NT2/D1 (cell line): ENCODE data around the gene C4orf50.

Experiments used
- DNase-seq: peaks from one replicate; pipeline ENCODE4 v3.0.0-alpha.2; 2011; ENCODE audit warnings: low read depth, low spot score
- H3K27me3 ChIP-seq: 2 replicates; pipeline ENCODE4 v1.6.0; 2011; ENCODE audit warnings: mild to moderate bottlenecking; ENCODE audit not compliant: insufficient read length, insufficient read depth
- H3K36me3 ChIP-seq: 2 replicates; pipeline ENCODE4 v1.6.1; 2011; ENCODE audit warnings: mild to moderate bottlenecking, low read length, mixed read lengths; ENCODE audit not compliant: insufficient read depth, insufficient read length
- H3K4me1 ChIP-seq: 2 replicates; pipeline ENCODE4 v1.5.1; 2011; ENCODE audit not compliant: insufficient read depth, insufficient read length
- H3K4me3 ChIP-seq: 2 replicates; pipeline ENCODE4 v1.5.1; 2011; ENCODE audit warnings: low read depth; ENCODE audit not compliant: insufficient read length
- H3K9ac ChIP-seq: 2 replicates; pipeline ENCODE4 v1.6.0; 2011; ENCODE audit warnings: low read depth; ENCODE audit not compliant: insufficient read length
- H3K9me3 ChIP-seq: 2 replicates; pipeline ENCODE4 v1.5.1; 2011; ENCODE audit warnings: mild to moderate bottlenecking, low read length; ENCODE audit not compliant: insufficient read depth
- SUZ12 ChIP-seq: IDR thresholded peaks from 2 replicates; pipeline ENCODE4 v1.6.1; 2011; ENCODE audit not compliant: insufficient read length, insufficient read depth; ENCODE audit errors: extremely low read depth
- YY1 ChIP-seq: IDR thresholded peaks from 2 replicates; pipeline ENCODE4 v1.6.1; 2011; ENCODE audit not compliant: insufficient read length, insufficient read depth
- ZNF274 ChIP-seq: IDR thresholded peaks from 2 replicates; pipeline ENCODE4 v1.6.1; 2011; ENCODE audit warnings: mild to moderate bottlenecking, low read depth, low read length

The C4orf50 gene

GRCh38 chr4:5992171-5992827 lies 25.9 kb downstream of the C4orf50 start:
- Histone ChIP-seq H3K9me3 (no peaks in the 10 kb centered on the region), H3K27me3 (peaks cover 12% of the 10 kb centered on the region), H3K9ac (no peak overlapping the region), H3K36me3 (no peaks in the 10 kb centered on the region), H3K4me1 (peaks cover 7% of the 10 kb centered on the region), H3K4me3 (no peak overlapping the region)
- TF ChIP-seq YY1 (no peak), SUZ12 (no peak), ZNF274 (no peak; the same call in 1 of the 2 replicates)
- DNase-seq, result no peak

- Histone ChIP-seq H3K4me1 (peaks cover 5% of the 10 kb centered on the region), H3K4me3 (no peak overlapping the region), H3K9ac (no peak overlapping the region), H3K36me3 (no peaks in the 10 kb centered on the region), H3K9me3 (no peaks in the 10 kb centered on the region), H3K27me3 (peaks cover 12% of the 10 kb centered on the region)
- TF ChIP-seq SUZ12, result no peak
- no peak for TF ChIP-seq ZNF274
- TF ChIP-seq YY1, result no peak
- no peak for DNase-seq
Measured at GRCh38 chr4:5991405-5991804, 26.8 kb downstream of the C4orf50 start.

GRCh38 chr4:5990446-5991160 lies 27.6 kb downstream of the C4orf50 start:
- no peak for DNase-seq
- Histone ChIP-seq H3K4me3 (no peak overlapping the region), H3K27me3 (peaks cover 12% of the 10 kb centered on the region), H3K36me3 (no peaks in the 10 kb centered on the region), H3K9ac (no peak overlapping the region), H3K4me1 (peaks cover 4% of the 10 kb centered on the region), H3K9me3 (no peaks in the 10 kb centered on the region)
- TF ChIP-seq SUZ12, result no peak
- no peak for TF ChIP-seq YY1
- TF ChIP-seq ZNF274, result no peak

DNA sequence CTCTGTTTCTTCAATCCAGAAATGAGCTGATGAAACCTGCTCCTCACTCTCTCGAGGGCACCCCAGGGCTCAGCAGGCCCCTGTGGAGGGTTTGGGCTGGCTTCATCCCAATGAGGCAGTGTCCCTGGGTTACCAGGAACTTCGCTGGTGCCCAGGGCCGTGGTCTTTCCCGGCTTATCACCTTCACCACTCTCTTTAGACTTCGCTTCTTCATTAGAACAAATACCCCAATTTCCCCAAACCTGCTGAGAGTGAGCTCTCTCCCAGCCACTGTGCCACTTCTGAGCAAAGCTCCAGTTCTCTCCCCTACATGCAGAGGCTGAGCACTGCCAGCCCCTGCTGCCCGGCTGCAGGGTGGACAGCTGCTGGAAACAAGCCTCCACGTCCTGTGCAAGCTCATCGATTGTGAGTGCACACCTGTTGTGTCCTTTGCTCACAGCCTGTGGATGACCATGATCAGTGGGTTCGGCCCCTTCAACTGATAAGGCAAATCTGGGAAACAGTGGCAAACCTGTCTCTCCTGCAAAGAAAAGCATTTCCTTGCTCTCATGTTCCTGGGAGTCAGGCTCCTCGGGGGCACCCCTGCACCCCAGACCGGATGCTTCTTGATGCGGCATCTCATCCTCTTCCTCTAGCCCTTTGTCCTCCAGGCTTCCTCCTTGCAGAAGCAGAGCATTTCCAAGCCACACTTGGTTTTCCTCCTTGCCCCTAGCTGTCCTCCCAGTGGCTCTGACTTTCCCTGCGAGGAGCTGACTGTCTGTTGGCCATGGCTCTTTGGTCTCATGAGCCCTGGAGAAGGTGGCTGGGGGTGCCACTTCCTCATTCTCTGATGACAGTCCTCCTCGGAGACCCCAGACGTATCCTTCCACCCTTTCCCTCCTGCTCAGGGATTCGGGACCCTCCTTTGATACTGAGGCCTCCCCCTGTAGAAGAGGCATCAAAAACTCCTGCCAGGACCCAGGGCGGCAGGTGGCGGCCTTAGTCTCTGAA lies 28.7 kb downstream of the C4orf50 start:
- peaks cover under 1% of the 10 kb centered on the region for H3K4me1 ChIP-seq

GRCh38 chr4:5988086-5988845 lies 30.0 kb downstream of the C4orf50 start:
- Histone ChIP-seq H3K4me3 (no peak overlapping the region), H3K27me3 (peaks cover 12% of the 10 kb centered on the region), H3K4me1 (no peaks in the 10 kb centered on the region), H3K9me3 (peaks cover 20% of the 10 kb centered on the region), H3K36me3 (no peaks in the 10 kb centered on the region), H3K9ac (no peak overlapping the region)
- DNase-seq, result no peak
- TF ChIP-seq SUZ12, result no peak
- TF ChIP-seq YY1, result no peak
- TF ChIP-seq ZNF274, result no peak

More for the DNA sequence above, 28.7 kb downstream of the C4orf50 start:
- peaks cover 8% of the 10 kb centered on the region for H3K9me3 ChIP-seq
- DNase-seq, result no peak
- TF ChIP-seq YY1, result no peak
- no peak for TF ChIP-seq SUZ12
- no peaks in the 10 kb centered on the region for H3K36me3 ChIP-seq
- H3K27me3 ChIP-seq, result peaks cover 12% of the 10 kb centered on the region
- no peak overlapping the region for H3K4me3 ChIP-seq
- no peak overlapping the region for H3K9ac ChIP-seq

GRCh38 chr4:5984843-5985242 lies 33.4 kb downstream of the C4orf50 start:
- Histone ChIP-seq H3K27me3 (peaks cover 9% of the 10 kb centered on the region), H3K9me3 (peaks cover 22% of the 10 kb centered on the region), H3K9ac (no peak overlapping the region), H3K4me3 (no peak overlapping the region), H3K4me1 (peaks cover 2% of the 10 kb centered on the region), H3K36me3 (no peaks in the 10 kb centered on the region)
- TF ChIP-seq ZNF274 (no peak), YY1 (no peak), SUZ12 (no peak)
- DNase-seq, result no peak
